NCI-H2107 treated with DMSO at 0.1 percent for 48 hours (cell line): ENCODE data around the gene IGSF9B.
"Not testable (repeated sequence)": the region's sequence is repeated elsewhere in the genome, so short reads cannot be mapped to it uniquely, and the experiment has no call there.

ENCODE experiments used
- DNase-seq: peaks from one replicate; lab custom pipeline; 2025; ENCODE audit not compliant: unreplicated experiment; lab: John Stamatoyannopoulos, UW

IGSF9B gene

DNA sequence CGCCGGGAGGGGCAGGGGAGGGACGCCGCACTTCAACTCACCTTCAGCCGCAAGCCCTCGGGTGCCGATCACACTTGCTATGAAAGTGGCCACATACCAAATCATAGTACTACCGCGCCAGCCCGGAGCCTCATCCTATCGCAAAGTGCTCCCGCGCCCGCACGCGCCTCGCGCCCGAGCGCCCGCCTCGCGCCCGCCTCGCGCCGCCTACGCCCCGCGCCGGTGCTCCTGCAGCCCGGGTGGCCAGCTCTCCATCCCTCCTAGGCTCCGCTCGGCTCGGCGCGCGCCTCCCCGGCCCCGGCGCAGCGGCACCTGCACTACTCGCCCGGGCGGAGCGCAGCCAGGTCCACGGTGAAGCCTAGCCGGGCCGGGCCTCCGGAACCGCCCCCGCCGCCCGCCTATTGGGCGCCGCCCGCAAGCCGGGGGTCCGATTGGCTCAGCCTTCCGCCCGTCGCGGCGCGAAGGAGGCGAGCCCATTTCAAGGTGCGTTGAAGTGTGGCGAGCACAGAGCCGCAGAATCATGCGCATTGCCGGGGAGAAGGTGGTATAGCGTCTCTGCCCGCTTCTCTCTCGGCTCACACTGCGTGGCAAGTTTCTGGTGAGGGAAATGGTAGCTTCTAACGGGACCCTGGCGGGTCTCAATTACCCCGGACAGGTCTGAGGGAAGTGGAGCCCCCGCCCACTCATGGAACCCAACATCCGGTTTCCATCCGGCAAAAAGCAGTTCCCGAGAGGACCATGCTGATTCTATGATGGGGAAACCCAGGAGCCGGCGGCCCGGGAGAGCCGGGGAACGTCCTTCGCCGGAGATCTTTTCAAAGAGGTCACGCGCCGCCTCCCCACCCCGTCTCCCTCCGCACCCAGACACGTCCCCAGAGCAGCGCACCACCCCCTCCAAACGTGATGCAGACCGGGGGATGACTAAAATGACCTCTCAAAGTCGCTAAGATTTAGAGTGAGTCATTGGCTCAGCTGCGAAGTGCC is at the start of gene IGSF9B:
Gene IGSF9B (minus strand): TSS at position 319 of the 984 bp plus-strand sequence. CDS start 214 bp downstream, at position 105.
- peak; percentile 78 for DNase-seq

GRCh38 chr11:134004496-134005172 is 47.9 kb upstream of the IGSF9B start:
- DNase-seq = no peak

- DNase-seq = no peak
Measured at GRCh38 chr11:134003792-134004495, 47.2 kb upstream of the IGSF9B start.

- not testable (repeated sequence) for DNase-seq
Measured at GRCh38 chr11:134002819-134003218, 46.1 kb upstream of the IGSF9B start.

DNA sequence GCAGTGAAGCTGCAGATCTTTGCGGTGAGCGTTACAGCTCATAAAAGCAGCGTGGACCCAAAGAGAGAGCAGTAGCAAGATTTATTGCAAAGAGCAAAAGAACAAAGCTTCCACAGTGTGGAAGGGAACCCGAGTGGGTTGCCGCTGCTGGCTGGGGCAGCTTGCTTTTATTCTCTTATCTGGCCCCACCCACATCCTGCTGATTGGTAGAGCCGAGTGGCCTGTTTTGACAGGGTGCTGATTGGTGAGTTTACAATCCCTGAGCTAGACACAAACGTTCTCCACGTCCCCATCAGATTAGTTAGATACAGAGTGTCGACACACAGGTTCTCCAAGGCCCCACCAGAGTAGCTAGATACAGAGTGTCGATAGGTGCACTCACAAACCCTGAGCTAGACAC is 45.6 kb upstream of the IGSF9B start:
- not testable (repeated sequence) for DNase-seq

DNA sequence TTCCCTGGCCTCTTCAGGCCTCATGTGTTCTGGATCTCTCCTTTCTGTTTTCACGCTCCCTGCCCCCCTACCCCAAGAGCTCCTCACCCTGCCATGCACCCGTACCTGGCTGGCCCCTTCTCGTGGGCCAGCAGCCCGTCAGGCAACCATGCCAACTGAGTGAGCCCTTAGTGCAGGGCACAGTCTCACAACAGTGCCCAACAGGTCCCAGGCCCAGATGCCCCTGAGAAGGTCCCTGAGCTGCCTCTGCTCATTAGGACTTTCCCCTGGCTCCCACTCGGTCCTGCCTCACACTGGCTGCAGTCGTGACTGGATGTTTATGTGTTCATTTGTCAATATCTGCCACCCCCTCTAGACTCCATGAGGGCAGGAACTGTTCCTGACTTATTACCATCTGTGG is 44.8 kb upstream of the IGSF9B start:
- DNase-seq = no peak

GRCh38 chr11:134001088-134001487 is 44.3 kb upstream of the IGSF9B start:
- DNase-seq = no peak

GRCh38 chr11:133999355-133999754 is 42.6 kb upstream of the IGSF9B start:
- DNase-seq = peak; percentile 18

DNA sequence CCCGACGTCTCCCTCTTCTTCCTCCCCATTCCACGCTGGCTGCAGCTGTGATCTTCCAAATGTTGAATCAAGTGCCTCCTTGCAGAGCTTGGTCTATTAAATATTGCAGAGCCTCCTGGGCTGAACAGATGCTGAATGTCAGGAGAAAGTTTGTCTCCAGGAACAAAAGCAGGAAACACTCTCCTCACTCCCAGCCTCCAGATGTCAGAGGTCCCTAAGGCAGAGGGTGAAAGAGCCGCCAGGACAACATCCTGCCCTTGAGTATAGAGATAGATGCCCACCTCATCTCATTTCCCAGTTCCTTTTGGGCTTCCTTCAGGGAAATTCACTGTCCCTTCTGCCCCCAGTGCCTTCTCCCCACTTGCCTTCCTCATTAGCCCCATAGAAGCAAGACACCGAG is 40.8 kb upstream of the IGSF9B start:
- DNase-seq = no peak

GRCh38 chr11:133996671-133997070 is 39.9 kb upstream of the IGSF9B start:
- no peak for DNase-seq

GRCh38 chr11:133995066-133995465 is 38.3 kb upstream of the IGSF9B start:
- no peak for DNase-seq

DNA sequence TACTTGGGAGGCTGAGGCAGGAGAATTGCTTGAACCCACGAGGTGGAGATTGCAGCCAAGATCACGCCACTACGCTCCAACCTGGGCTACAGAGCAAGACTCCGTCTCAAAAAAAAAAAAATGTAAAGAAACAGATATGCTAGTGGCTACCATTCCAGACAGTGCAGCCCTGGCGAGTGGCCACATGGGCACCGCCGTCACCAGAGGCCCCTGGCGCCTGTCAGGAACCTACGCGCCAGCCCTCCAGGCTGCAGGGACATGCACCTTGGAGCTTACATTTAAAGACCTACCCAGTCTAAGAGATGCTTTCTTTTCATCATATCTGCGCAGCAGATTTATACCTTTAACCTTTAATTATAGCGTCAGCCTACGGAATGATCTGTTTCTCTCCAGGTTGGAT is 37.2 kb upstream of the IGSF9B start:
- DNase-seq = no peak

DNA sequence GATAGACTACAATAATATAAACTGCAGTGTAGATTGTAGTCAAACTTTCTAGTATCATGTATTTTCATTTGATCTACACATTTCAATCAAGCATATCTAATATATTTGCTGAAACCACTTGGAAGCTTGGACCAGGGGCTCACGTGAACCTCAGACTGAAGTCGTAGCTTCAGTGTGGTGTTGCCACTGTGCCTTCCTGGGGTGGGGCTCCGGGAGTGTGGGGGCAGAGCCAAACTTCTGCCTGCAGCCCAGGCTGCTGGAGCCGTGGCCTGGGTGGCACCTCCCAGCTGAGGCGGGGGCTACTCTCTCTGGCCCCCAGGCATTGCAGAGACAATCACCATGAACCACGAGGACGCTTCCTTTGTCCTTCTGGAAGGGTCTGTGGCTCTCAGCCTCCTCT is 36.3 kb upstream of the IGSF9B start:
- DNase-seq = no peak

- DNase-seq = no peak
Measured at GRCh38 chr11:133992121-133992520, 35.4 kb upstream of the IGSF9B start.

DNA sequence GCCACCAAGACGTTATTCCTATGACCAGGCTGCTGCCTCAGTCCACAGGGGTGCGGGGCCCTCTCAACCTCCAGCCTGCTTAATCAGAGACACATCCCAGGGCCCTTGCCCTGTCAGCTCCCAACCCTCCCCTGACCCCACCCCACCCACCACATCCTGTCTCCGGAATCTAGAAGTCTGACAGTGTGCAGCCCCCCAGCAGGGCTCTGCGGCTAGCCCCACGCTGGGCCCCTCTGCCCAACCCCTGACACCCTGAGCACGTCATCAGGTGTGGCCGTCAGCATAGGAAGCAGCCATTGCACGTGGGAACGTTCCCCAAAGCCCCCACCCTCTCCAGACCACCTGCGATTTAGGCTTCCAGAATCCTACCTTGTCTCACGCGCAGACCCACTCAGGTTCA is 34.3 kb upstream of the IGSF9B start:
- no peak for DNase-seq

DNA sequence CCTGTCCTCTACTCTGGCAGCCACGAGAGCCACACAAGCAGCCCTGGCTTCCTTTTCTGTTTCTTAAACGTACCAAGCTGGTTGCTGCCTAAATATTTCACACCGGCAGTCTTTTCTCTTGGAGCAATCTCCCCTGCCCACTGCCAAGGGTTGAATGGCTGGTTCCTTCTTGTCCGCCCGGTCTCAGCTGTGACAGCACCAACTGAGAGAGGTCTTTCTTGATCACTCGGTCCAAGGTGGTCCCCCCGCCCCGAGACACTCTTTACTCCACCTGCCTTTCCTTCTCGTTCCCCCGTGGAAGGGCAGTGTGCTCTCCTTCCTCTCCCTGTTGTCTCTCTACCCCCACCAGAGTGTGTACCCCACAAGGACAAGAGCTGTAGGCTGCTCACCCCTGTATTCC is 33.7 kb upstream of the IGSF9B start:
- DNase-seq = no peak

DNA sequence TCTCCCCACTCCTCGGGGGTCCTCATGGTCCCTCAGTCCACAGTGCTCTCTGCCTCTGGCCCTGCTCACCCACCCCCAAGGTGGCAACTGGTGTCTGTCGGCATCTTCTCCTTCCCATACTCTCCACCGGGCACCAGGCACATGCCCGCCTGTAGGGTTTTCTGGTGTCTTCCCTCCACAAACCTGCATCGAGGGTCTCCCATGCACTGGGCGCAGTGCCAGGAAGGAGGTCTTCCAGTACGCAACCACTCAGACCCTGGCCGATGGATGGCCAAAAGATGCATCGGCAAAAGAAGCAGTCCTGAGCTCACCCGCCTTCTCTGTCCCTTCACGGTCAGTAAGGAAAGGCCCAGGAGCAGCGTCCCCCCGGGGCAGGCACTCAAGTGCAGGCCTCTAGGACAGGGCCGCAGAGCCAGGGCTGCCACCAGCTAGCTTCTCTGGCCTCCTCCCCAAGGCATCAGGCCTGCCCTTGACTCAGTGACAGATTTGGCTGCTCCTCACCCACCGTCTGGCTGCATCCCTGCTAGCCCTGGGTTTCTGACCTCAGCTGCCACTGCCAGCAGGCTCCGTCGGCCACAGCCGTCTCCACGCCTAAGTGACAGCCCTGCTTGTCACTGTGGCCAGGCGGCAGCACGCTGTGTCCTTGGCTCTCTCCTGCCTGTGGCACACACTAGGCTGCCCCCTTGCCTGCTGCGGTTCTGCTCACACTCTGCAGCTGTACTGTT is 32.1 kb upstream of the IGSF9B start:
- DNase-seq = no peak

DNA sequence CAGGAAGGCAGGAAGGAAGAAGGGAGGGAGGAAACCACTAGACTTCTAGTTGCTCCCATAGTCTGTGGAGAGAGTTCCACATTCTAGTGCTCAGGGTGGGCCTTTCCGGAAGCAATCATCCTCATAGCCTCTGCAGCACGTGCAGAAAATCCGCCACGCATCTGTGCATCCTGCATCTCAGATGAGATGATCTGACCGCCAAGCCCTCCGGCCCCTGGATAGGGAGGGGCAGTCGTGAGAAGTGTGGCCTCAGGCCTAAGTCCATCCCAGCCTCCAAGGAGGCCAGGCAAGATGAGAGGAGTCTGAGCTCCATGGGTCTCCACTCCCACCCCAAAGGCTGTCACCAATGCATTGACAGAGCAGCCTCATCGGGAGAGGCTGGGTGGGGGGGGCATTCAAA is 30.4 kb upstream of the IGSF9B start:
- DNase-seq = no peak

DNA sequence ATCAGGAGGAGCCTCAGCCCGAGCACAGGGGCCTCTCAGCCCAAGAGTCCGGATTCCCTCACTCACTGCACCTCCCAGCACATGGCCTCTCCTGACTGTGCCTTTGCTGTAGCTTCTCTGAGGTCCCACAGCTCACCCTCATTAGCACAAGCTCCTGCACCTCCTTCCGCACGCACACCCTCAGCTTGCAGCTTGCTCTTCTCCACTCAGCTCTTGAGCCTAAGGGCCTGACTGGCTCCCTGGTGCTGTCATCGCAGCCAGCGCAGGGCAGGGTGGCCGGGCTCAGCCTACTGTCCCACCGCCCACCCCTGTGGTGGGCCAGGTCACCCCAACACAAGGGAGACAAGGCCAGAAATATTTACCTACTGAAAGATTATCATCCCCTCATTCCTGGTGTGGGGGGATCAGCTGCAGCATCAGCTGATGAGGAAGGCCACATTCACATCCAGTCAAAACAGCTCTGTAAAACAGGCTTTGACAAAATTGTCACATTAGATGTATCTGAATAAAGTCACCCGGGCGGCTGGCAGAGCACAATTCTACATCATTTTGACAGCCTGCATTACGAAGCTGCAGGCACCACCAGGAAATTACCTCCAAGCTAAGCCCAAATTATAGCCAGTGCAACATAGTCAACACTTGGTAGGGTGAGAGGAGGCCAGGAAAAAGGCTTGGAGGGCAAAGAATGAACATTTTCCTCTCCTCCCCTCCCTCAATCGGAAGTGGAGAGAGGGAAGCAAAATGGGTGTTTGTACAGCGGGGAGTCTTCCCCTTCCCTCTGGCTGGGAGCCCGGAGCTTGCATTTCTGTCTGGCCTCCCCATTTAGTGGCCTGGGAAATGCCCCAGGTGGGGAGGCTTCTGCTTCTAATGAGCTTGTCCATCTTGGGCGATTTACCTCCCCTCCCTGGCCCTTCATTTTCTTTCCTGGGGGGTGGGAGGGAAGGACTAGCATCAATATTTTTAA is 29.5 kb upstream of the IGSF9B start:
- DNase-seq = no peak

GRCh38 chr11:133984828-133985227 is 28.1 kb upstream of the IGSF9B start:
- DNase-seq = no peak
